T-cell (primary cell): ENCODE results near the gene PPP1R13L. TPM values are rescaled to one million over a fixed set of nuclear protein-coding genes. Genes with fewer than 3 reads are reported as not detected.
"Not testable (repeated sequence)": the region's sequence is repeated elsewhere in the genome, so short reads cannot be mapped to it uniquely, and the experiment has no call there.

ENCODE experiments used
- ATAC-seq, 4 experiments: fragments of 200-7000 bp in 3 of 4; fragments of 150-1000 bp in 1 of 4; cut with Tn5 transposase; replicated peaks in 1 of 4; 1 replicate in 3 of 4; 2 replicates in 1 of 4; pipeline ENCODE4 v1.10.0; 2021; ENCODE audit warnings: moderate library complexity in 3 of 4, mild to moderate bottlenecking in 2 of 4, moderate number of reproducible peaks in 1 of 4
- CTCF ChIA-PET, 2 donors: fragments of 300-600 bp; sonication (Branson Sonifier 250); formaldehyde crosslinking; loops; one replicate each; lab custom pipeline; 2022; ENCODE audit warnings: antibody characterized with exemption in 2 of 2; lab: Charles Lee
- POLR2A ChIA-PET, 2 donors: fragments of 300-600 bp; sonication (Branson Sonifier 250); formaldehyde crosslinking; loops; one replicate each; lab custom pipeline; 2022; ENCODE audit warnings: antibody characterized with exemption in 2 of 2; lab: Charles Lee
- DNase-seq, 35 experiments: peaks; one replicate each; pipeline versions ENCODE4 v3.0.0 to v3.0.0-alpha.2; 2013 to 2023
- H3K27ac ChIP-seq: one replicate; pipeline ENCODE4 v1.5.1; 2013; ENCODE audit warnings: low read length
- H3K27me3 ChIP-seq, 2 experiments: replicated peaks in 1 of 2; 1 replicate in 1 of 2; 2 replicates in 1 of 2; pipeline versions ENCODE4 v1.6.1 to v1.7.0; 2013; ENCODE audit warnings: low read length in 1 of 2, mixed read lengths in 1 of 2; ENCODE audit not compliant: control insufficient read depth in 2 of 2, insufficient read depth in 2 of 2; ENCODE audit errors: extremely low read depth in 1 of 2
- H3K36me3 ChIP-seq, 2 donors: 1 replicate in 1 of 2; 2 replicates in 1 of 2; pipeline versions ENCODE4 v1.6.1 to v1.7.0; 2013; ENCODE audit warnings: low read length in 1 of 2; ENCODE audit not compliant: control insufficient read depth in 2 of 2, insufficient read depth in 1 of 2; ENCODE audit errors: extremely low read depth in 1 of 2
- H3K4me1 ChIP-seq, 2 experiments: 1 replicate in 1 of 2; 2 replicates in 1 of 2; pipeline versions ENCODE4 v1.6.1 to v1.7.0; 2013; ENCODE audit warnings: low read length in 2 of 2, mixed read lengths in 1 of 2; ENCODE audit not compliant: insufficient read depth in 2 of 2, control insufficient read depth in 1 of 2; ENCODE audit errors: extremely low read depth in 1 of 2
- H3K4me3 ChIP-seq, 2 donors: 1 replicate in 1 of 2; 2 replicates in 1 of 2; pipeline versions ENCODE4 v1.5.1 to v1.7.0; 2013; ENCODE audit warnings: mild to moderate bottlenecking in 2 of 2, low read length in 1 of 2, moderate library complexity in 1 of 2; ENCODE audit not compliant: control insufficient read depth in 1 of 2; ENCODE audit errors: extremely low read depth in 1 of 2
- H3K9me3 ChIP-seq: 2 replicates; pipeline ENCODE4 v1.7.0; 2013
- H3K27ac Mint-ChIP-seq, 2 donors: one replicate each; pipeline ENCODE4 v1.8.0; 2020 to 2021; ENCODE audit warnings: mild to moderate bottlenecking in 2 of 2, mixed read lengths in 2 of 2
- H3K27me3 Mint-ChIP-seq, 2 donors: one replicate each; pipeline ENCODE4 v1.8.0; 2021 to 2022; ENCODE audit warnings: mixed read lengths in 2 of 2
- H3K36me3 Mint-ChIP-seq: one replicate; pipeline ENCODE4 v1.8.0; 2021; ENCODE audit warnings: mixed read lengths
- H3K4me1 Mint-ChIP-seq, 3 donors: one replicate each; pipeline ENCODE4 v1.8.0; 2020 to 2022; ENCODE audit warnings: mixed read lengths in 3 of 3, mild to moderate bottlenecking in 1 of 3
- H3K4me3 Mint-ChIP-seq, 3 donors: one replicate each; pipeline ENCODE4 v1.8.0; 2020 to 2022; ENCODE audit warnings: mild to moderate bottlenecking in 3 of 3, mixed read lengths in 3 of 3, moderate library complexity in 3 of 3
- H3K9me3 Mint-ChIP-seq, 3 donors: one replicate each; pipeline ENCODE4 v1.8.0; 2020 to 2022; ENCODE audit warnings: mixed read lengths in 3 of 3
- WGBS: methylation state at CpG from one replicate; pipeline ENCODE4 v1.1.5; 2013; ENCODE audit warnings: missing lambda C conversion rate; ENCODE audit not compliant: insufficient coverage; 5-methylcytosine and 5-hydroxymethylcytosine counted together
- total RNA-seq, 35 experiments: library from RNA in 6 of 35; stranded (reverse) in 6 of 35; fragments of 120-200 nt in 1 of 35; gene quantifications; one replicate each; pipeline versions ENCODE4 v1.2.1 to v1.2.4 and lab custom pipeline; 2013 to 2026

PPP1R13L gene
- total RNA-seq, 5 donors from 2014 or later (not counting 1 experiment from before 2014, with no cell fraction given), result 7.9 to 15.7 (median 12.5) TPM

DNA sequence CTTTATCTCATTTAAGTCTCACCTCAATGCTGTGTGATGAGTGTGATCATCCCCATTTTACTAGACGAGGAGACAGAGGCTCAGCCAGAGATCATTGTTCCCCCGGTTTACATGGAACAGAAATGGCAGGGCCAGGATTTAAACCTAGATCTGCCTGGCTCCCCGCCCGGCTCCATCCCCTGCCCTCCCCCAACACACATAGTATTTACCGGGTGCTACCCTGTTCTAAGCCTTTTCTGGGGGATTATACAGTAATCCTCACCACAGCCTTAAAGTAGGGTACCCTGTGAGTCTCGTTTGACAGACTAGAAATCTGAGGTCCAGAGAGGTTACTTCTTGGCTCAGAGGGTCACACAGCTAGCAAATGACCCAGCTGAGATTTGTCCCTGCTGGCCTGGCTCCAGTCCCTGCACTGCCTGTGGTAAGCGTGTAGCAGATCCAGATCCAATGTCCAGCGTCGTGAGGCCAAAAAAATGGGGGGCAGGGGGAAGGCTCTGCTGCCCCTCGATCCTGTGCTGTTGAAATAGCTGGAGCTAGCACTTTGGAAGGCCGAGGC lies 68.1 kb downstream of the PPP1R13L start:
- Histone ChIP-seq H3K9me3 (no peaks in the 10 kb centered on the region), H3K36me3 (no peaks in the 10 kb centered on the region), H3K27me3 (peaks cover 6 to 56% of the 10 kb centered on the region in 2 experiments), H3K27ac (no peak overlapping the region), H3K4me1 (peaks cover 0 to 14% of the 10 kb centered on the region in 2 experiments), H3K4me3 (no peak overlapping the region)
- ChIA-PET CTCF (interaction anchor here in 1 of 2 donors (0.7 kb wide), 1 partner anchor 1676 kb away, joined by 3 read pairs; no protein-coding TSS in a partner anchor), POLR2A (interaction anchor here in 1 of 2 donors (0.7 kb wide), 1 partner anchor 136 kb away, joined by 10 read pairs; no protein-coding TSS in a partner anchor)
- Mint-ChIP-seq H3K27ac (no peak overlapping the region), H3K4me3 (no peak overlapping the region), H3K27me3 (peaks cover 22 to 24% of the 10 kb centered on the region in 2 donors), H3K4me1 (peaks cover 6 to 16% (median 8%) of the 10 kb centered on the region in 3 donors), H3K9me3 (no peaks in the 10 kb centered on the region), H3K36me3 (no peaks in the 10 kb centered on the region)
- ATAC-seq, result no peak
- DNase-seq, result no peak
- WGBS, result 72% methylated on average over 4 of the region's 11 CpGs

DNA sequence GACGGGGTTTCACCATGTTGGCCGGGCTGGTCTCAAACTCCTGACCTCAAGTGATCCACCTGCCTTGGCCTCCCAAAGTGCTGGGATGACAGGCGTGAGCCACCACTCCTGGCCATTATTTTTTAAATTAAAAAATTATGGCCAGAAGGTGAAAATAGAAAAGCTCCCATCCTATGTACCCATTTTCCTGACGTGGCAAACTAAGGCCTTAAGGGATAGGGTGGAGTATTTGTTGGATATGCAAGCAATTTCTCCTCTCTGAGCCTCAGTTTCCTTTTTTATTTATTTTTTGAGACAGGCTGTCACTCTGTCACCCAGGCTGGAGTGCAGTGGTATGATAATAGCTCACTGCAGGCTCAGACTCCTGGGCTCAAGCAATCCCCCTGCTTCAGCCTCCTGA lies 70.0 kb downstream of the PPP1R13L start:
- DNase-seq, H3K4me1 Mint-ChIP-seq, H3K27ac Mint-ChIP-seq, H3K4me1 ChIP-seq, CTCF ChIA-PET, H3K4me3 Mint-ChIP-seq, H3K36me3 Mint-ChIP-seq, ATAC-seq, H3K9me3 Mint-ChIP-seq, H3K27ac ChIP-seq, POLR2A ChIA-PET, H3K36me3 ChIP-seq, H3K9me3 ChIP-seq, H3K4me3 ChIP-seq: not testable (repeated sequence)
- H3K27me3 ChIP-seq, result peaks cover 0 to 46% of the 10 kb centered on the region in 2 experiments
- 100% methylated on average over 2 of the region's 4 CpGs for WGBS
- H3K27me3 Mint-ChIP-seq, result peaks cover 17 to 19% of the 10 kb centered on the region in 2 donors

- no peaks in the 10 kb centered on the region for H3K36me3 ChIP-seq
- H3K4me1 Mint-ChIP-seq, result peaks cover 3 to 6% (median 3%) of the 10 kb centered on the region in 3 donors
- ChIA-PET CTCF (interaction anchor here in 1 of 2 donors (0.6 kb wide), 1 partner anchor 67 kb away, joined by 5 read pairs; no protein-coding TSS in a partner anchor), POLR2A (interaction anchor here in 1 of 2 donors (0.6 kb wide), 2 partner anchors 10 to 209 kb away, joined by 3 to 4 read pairs; no protein-coding TSS in a partner anchor)
- H3K36me3 Mint-ChIP-seq, result no peaks in the 10 kb centered on the region
- H3K4me3 ChIP-seq, result no peak overlapping the region
- no peaks in the 10 kb centered on the region for H3K9me3 Mint-ChIP-seq
- ATAC-seq (no peak), DNase-seq (no peak)
- H3K27me3 ChIP-seq, result peaks cover 0 to 37% of the 10 kb centered on the region in 2 experiments
- WGBS, result 85% methylated on average over 3 of the region's 10 CpGs
- H3K4me3 Mint-ChIP-seq, result no peak overlapping the region
- peaks cover 0 to 5% of the 10 kb centered on the region in 2 experiments for H3K4me1 ChIP-seq
- H3K27ac ChIP-seq, result no peak overlapping the region
- H3K27ac Mint-ChIP-seq, result no peak overlapping the region
- no peaks in the 10 kb centered on the region for H3K9me3 ChIP-seq
- peaks cover 10 to 11% of the 10 kb centered on the region in 2 donors for H3K27me3 Mint-ChIP-seq
These were observed 71.1 kb downstream of the PPP1R13L start for GRCh38 chr19:45333609-45334303.

GRCh38 chr19:45331411-45331810 lies 73.5 kb downstream of the PPP1R13L start:
- CTCF ChIA-PET, result no interaction called here
- Histone ChIP-seq H3K36me3 (no peaks in the 10 kb centered on the region), H3K4me3 (no peak overlapping the region), H3K9me3 (no peaks in the 10 kb centered on the region), H3K4me1 (no peaks in the 10 kb centered on the region), H3K27ac (no peak overlapping the region), H3K27me3 (peaks cover 0 to 24% of the 10 kb centered on the region in 2 experiments)
- DNase-seq (no peak), ATAC-seq (no peak)
- Mint-ChIP-seq H3K9me3 (no peaks in the 10 kb centered on the region), H3K36me3 (no peaks in the 10 kb centered on the region), H3K27me3 (peaks cover 2 to 5% of the 10 kb centered on the region in 2 donors), H3K27ac (no peak overlapping the region), H3K4me1 (no peaks in the 10 kb centered on the region), H3K4me3 (no peak overlapping the region)
- 82% methylated on average over 7 of the region's 7 CpGs for WGBS
- POLR2A ChIA-PET, result no interaction called here

Other genes starting within 250 kb of the PPP1R13L start
- gene NKPD1, start 244.1 kb downstream of the PPP1R13L start, total RNA-seq, result 1 to 10 TPM in 4 of 5 donors, under 1 TPM in 1; 0.95 to 1.3 (median 1.2) TPM
- 10 to 100 TPM; 53.9 to 92.4 (median 73.7) TPM for gene TRAPPC6A, start 226.8 kb downstream of the PPP1R13L start, total RNA-seq
- 10 to 100 TPM; 14.9 to 36.2 (median 32.8) TPM for gene BLOC1S3, start 226.3 kb downstream of the PPP1R13L start, total RNA-seq
- not detected for gene EXOC3L2, start 159.7 kb downstream of the PPP1R13L start, total RNA-seq
- gene MARK4, start 153.8 kb downstream of the PPP1R13L start, total RNA-seq, result 10 to 100 TPM; 28.0 to 34.8 (median 29.9) TPM
- not detected for gene CKM, start 82.2 kb downstream of the PPP1R13L start, total RNA-seq
- under 1 TPM in 1 of 5 donors, not detected in 4; 0.35 TPM for gene KLC3, start 64.3 kb downstream of the PPP1R13L start, total RNA-seq
- gene ERCC2, start 34.5 kb downstream of the PPP1R13L start, total RNA-seq, result 10 to 100 TPM; 14.5 to 23.2 (median 21.3) TPM
- gene POLR1G, start 1.6 kb upstream of the PPP1R13L start, total RNA-seq, result 1 to 10 TPM in 3 of 5 donors, under 1 TPM in 2; 0.82 to 6.2 (median 5.0) TPM
- gene ERCC1, start 18.8 kb upstream of the PPP1R13L start, total RNA-seq, result 10 to 100 TPM; 41.7 to 55.4 (median 51.6) TPM
- gene FOSB, start 62.9 kb upstream of the PPP1R13L start, total RNA-seq, result 1,000 to 10,000 TPM in 1 of 5 donors, 100 to 1,000 TPM in 1, 10 to 100 TPM in 1, 1 to 10 TPM in 2; 6.7 to 1,173 (median 10.4) TPM
- gene RTN2, start 92.0 kb upstream of the PPP1R13L start, total RNA-seq, result 1 to 10 TPM; 1.7 to 2.5 (median 2.2) TPM
- gene PPM1N, start 93.4 kb upstream of the PPP1R13L start, total RNA-seq, result 10 to 100 TPM in 2 of 5 donors, 1 to 10 TPM in 3; 5.6 to 14.6 (median 10.0) TPM
- gene VASP, start 102.4 kb upstream of the PPP1R13L start, total RNA-seq, result 100 to 1,000 TPM in 3 of 5 donors, 10 to 100 TPM in 2; 77.4 to 113 (median 101) TPM
- gene OPA3, start 179.7 kb upstream of the PPP1R13L start, total RNA-seq, result 10 to 100 TPM in 2 of 5 donors, 1 to 10 TPM in 3; 7.9 to 11.4 (median 9.6) TPM
- under 1 TPM in 1 of 5 donors, not detected in 4; 0.20 TPM for gene GPR4, start 197.1 kb upstream of the PPP1R13L start, total RNA-seq
- 10 to 100 TPM; 63.7 to 90.5 (median 74.1) TPM for gene EML2, start 234.3 kb upstream of the PPP1R13L start, total RNA-seq